Activated CD4-positive, alpha-beta T cell treated with anti-CD3 and anti-CD28 coated beads, Interleukin-2, amount 50 U/mL, for 4 hours (primary cell): ENCODE measurements around the gene PSMA8.
"Not testable (repeated sequence)": the region's sequence is repeated elsewhere in the genome, so short reads cannot be mapped to it uniquely, and the experiment has no call there.

ENCODE experiments used
- DNase-seq, 2 experiments: peaks; one replicate each; pipeline ENCODE4 v3.0.0-alpha.2; 2020

The PSMA8 gene

DNA sequence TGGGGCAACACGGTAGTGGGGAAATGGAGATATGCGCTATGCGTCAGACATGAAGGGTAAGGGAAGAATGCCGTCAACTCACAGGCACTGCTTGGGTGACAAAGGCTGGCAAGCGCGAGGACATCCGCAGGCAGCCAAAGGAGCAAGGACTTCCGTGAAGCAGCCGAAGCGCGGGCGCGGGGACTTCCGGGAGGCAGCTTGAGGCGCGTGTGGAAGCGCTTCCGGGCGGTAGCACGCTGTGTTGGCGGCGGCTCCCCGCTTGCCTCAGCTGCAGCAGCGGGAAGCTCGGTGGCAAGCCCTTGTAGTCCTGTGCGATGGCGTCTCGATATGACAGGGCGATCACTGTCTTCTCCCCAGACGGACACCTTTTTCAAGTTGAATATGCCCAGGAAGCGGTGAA lies at the start of gene PSMA8:
Gene PSMA8, plus strand, starts transcription at position 218 of the 400 bp plus-strand sequence. Its CDS starts 97 bp downstream, at position 315.
- peak; percentile 33 to 45 for DNase-seq

- DNase-seq, result no peak
Measured at GRCh38 chr18:26085056-26085455, 48.6 kb upstream of the PSMA8 start.

DNA sequence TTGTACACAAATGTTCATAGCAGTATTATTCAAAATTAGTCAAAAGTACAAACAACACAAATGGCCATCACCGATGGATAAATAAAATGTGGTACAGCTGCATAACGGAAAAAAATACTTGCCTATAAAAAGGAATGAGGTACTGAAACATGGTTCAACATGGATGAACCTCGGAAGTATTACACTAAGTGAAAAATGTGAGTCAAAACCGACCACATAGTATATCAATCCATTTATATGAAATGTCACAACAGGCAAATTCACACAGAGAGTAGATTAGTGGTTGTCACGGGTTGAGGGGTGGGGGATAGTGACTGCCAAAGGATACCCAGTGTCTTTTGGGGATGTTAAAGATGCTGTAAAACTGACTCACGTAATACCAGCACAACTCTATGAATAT lies 46.7 kb upstream of the PSMA8 start:
- DNase-seq, result no peak

DNA sequence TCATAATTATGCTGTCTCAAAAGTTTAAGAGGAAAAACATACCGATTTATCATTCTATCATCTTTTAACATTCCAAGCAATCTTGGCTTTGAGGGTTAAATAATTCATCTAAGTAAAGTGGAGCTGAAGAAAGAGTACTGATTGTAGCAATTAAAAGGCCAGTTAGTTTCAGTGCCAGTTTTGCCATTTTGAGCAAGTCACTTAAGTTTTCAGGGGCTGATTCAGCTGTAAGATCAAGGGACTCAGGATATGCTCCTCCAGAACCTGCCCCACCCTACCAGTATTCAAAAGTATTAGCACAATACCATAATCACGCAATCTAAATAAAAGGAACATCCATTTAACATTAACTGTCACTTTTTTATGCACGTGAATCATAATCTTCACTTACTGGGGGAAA lies 45.2 kb upstream of the PSMA8 start:
- no peak for DNase-seq

- DNase-seq, result no peak
Measured at GRCh38 chr18:26089293-26090129, 44.2 kb upstream of the PSMA8 start.

DNA sequence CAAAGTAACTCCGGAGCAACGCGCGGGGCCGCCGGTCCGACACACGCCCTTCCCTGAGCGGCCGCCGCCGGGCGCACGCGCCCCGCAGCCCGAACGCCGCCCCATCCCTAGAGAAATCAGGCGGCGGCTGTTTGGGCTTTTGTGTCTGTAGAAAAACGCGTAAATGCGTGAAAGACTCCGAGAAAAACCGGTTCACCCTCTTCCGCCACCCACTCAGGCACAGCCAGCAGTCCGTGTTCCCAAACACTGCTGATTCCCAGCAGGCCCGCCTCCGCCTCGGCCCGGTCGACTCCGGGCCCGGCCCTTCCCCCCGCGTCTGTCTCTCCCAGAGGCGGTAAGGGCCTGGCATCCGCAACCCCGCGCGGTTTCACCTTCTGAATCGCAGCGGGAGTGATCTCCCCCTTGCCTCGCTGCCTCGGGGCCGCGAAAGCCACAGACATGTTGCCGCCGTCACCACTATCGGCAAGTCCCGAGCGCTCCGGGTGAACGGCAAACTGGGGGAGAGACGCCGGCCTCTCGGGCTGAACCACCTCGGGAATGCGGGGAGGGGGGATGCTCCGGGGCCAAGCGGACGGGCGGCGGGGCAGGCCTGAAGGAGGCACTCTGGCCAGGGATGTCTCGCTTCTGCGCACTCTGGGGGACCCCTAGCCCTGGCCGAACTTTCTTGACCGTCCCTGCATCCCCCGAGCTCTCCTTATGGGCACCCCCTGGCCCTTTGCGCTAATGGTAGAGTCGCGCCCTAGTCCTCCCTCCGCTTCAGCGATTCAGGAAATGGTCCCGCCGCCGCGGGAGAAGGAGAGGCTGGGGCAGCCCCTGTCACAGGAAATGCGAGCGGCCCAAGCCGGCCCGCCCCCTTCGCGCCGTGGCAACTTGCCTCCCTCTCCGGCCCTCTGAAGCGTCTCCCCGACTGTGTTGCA lies 43.3 kb upstream of the PSMA8 start, which contains the start of gene SS18:
Gene SS18, minus strand, starts transcription at position 484 of the 917 bp plus-strand sequence. Its CDS starts 44 bp downstream, at position 440.
- peak; percentile 81 to 85 for DNase-seq

GRCh38 chr18:26091047-26091630 lies 42.5 kb upstream of the PSMA8 start:
- no peak for DNase-seq

DNA sequence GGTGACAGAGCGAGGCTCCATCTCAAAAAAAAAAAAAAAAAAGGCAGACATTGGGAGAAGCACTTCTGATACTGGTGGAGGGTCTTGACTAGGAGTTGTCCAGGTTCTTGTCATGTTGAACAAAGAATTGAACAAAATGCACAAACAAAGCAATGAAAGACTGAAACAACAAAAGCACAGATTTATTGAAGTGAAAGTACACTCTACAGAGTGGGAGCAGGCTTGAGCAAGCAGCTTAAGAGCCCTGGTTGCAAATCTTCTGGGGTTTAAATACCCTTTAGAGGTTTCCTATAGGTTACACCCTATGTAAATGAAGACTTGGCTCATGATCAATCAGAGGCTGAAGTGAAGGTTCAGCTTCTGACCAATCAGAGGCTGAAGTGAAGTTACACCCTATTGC lies 36.8 kb upstream of the PSMA8 start:
- DNase-seq, result no peak

GRCh38 chr18:26097563-26097962 lies 36.1 kb upstream of the PSMA8 start:
- DNase-seq, result no peak

DNA sequence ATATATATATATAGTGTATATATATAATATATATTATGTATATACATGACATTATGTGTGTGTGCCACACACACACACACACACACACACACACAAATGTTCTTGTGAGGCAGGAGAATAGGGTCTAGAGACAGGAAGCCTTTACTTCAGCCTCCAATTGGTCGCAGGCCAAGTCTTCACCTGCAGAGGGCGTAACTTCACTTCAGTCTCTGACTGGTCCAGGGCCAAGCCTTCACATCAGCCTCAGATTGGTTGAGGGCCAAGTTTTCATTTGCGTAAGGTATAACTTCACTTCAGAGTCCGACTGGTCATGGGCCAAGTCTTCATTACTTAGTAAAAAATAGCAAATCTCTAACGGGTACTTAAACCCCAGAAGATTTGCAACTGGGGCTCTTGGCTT lies 30.1 kb upstream of the PSMA8 start:
- peak; percentile 21 to 32 for DNase-seq

DNA sequence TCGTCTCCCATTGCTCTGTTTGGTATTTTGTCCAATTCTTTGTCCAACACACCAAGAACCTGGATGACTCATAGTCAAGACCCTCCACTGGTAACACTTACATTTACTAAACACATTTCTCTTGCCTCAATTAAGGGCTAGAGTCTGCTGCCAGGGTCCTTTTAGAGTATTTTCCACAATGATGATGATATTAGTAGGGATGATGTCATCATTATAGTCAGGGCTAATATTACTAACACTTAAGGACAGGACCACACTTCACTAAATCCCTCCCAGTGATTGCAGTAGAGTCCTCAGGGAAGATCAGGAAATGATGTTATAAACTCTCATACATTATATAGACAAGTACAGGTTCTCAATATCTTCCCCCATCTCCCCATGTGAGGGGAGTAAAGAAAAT lies 29.6 kb upstream of the PSMA8 start:
- no peak for DNase-seq

DNA sequence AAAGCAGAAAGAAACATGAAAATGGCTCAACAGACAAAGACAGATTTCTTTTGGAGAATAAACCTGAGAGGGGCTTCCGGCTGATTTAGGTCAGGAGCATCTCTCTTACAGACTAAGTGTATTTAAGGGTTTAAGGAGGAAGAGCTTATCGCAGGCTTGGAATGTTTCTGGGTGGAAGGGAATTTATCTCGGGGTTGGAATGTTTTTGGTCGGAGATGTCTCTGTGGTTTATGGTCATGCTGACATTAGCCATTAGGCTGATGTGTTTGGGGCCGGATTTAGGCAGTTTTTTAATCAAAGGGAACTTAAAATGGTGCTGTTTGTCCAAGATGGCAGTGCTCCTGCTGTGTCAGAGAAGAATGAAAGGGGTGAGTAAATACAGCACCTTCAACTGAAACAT lies 14.4 kb upstream of the PSMA8 start:
- no peak for DNase-seq

GRCh38 chr18:26121476-26121875 lies 12.2 kb upstream of the PSMA8 start:
- DNase-seq, result no peak

- not testable (repeated sequence) for DNase-seq
Measured at GRCh38 chr18:26121994-26122393, 11.7 kb upstream of the PSMA8 start.

GRCh38 chr18:26127786-26128185 lies 5.9 kb upstream of the PSMA8 start:
- no peak for DNase-seq

DNA sequence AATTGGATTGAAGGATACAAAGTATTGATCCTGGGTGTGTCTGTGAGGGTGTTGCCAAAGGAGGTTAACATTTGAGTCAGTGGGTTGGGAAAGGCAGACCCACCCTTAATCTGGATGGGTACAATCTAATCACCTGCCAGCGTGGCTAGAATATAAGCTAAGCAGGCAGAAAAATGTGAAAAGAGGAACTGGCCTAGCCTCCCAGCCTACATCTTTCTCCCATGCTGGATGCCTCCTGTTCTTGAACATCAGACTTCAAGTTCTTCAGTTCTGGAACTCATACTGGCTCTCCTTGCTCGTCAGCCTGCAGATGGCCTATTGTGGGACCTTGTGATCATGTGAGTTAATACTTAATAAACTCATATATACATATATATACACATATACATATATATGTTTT lies 5.5 kb upstream of the PSMA8 start:
- DNase-seq, result not testable (repeated sequence)

DNA sequence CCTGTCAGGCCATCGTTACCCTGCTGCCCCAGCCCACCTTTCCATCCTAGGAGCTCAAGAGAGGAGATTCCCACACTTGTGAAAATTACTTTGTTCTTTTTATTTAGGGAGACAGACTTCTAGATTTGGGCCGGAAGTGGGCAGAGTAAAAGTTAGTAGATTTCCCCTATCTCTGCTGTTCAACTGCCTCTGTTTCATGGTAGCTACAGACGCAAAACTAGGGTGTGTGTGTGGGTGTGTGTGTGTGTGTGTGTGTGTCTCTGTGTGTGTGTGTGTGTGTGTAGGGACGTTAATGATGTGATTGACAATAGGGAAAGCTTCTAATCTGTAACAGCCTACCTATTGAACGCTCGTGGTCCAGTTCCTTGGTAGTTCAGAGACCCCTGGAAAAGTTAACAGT lies 438 bp downstream of the PSMA8 start:
- DNase-seq, result no peak

DNA sequence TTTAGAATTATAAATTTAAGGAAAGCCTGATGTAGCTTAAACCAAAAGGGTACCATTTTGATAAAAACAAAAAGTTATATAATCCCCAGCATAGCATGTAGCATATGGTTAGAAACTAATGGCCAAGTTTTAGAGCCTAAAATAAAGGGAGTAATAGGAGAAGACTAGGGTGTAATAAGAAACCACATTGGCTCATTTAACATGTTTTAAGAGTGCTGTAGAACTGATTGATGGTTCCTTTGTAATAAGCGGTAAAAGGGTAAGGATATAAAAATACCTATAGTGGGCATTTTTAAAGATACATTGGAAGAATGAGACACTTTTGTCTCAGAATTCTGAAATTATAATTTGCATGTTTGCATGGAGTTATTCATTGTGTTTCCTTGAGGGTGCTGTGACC lies 1.9 kb downstream of the PSMA8 start:
- DNase-seq, result no peak

DNA sequence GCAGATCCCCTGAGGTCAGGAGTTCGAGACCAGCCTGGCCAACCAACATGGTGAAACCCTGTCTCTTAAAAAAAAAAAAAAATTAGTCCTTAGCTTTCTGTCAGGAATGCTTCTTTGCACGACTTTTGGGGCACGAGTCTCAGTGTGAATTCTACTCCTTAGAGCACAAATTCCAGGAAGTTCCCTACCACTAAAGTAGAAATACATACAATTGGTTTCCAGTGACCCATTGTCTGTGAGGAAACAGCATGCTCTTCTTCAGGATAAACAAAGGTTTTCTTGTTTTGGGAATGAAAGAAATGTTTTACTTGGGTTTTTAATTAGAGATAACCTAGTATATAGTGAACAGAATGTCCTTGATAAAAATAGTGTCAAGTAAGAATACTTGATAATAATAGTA lies 23.7 kb downstream of the PSMA8 start:
- DNase-seq, result no peak

GRCh38 chr18:26159353-26159752 lies 25.7 kb downstream of the PSMA8 start:
- no peak for DNase-seq

DNA sequence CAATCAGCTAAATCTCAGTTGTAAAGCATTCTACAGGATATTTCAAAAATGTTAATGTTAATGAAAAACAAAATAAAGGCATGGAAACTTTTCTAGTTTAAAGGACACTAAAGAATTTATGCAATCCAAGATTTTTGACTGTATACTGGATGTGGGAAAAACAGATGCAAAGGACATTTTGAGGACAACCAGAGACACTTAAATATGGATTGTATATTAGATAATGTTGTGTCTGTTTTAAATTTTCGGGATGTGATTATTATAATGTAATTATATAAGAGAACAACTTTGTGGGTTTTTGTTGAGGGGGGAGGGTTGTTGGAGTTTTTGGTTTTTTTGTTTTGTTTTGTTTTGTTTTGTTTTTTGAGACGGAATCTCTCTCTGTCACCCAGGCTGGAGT lies 30.9 kb downstream of the PSMA8 start:
- no peak for DNase-seq

- not testable (repeated sequence) for DNase-seq
Measured at GRCh38 chr18:26167592-26167991, 33.9 kb downstream of the PSMA8 start.

DNA sequence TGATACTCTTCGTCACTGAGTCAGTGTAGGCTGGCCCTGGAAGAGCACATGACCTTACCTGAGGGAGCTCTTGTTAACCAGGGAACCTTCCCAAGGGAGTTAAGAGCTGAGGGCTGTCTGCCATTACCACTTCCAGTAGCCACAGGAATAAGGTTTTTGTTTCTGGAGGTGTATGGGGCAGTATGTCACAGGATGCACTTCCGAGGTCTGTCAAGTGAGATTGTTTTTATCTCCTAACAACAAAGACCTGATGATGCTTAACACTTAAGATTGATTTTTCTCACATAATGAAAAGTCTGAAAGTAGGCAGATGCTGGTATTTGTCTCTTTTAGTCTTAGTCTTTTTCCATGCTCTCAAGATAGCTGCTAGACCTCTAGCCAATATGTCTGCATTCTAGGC lies 41.8 kb downstream of the PSMA8 start:
- no peak for DNase-seq
